ENCODE data around the gene CAMK1. TPM values are rescaled to one million over a fixed set of nuclear protein-coding genes. Genes with fewer than 3 reads are reported as not detected.

CAMK1 gene
- total and polyA plus RNA-seq, 9 of the 15 experiments (the other 6 are each of a cell fraction or from before 2014, with no cell fraction given) = 0.23 to 10.7 (median 6.0) TPM

GRCh38 chr3:9715764-9716437 is 53.8 kb downstream of the CAMK1 start (continued):
- TF ChIP-seq ZNF511 (CRISPR knock-in tag; IDR thresholded peaks at IDR 0.05) (no peak; the same call in 1 of the 2 replicates), HDGF (IDR thresholded peaks at IDR 0.05) (no peak), NCOR1 (IDR thresholded peaks at IDR 0.05) (peak; percentile 63), SREBF2 (CRISPR knock-in tag; IDR thresholded peaks at IDR 0.05) (no peak), E2F5 (CRISPR knock-in tag; IDR thresholded peaks at IDR 0.05) (no peak), MEIS2 (IDR thresholded peaks at IDR 0.05; ENCODE audit: partially characterized antibody) (peak; percentile 97), SMARCE1 (IDR thresholded peaks at IDR 0.05) (peak; percentile 92), ZNF316 (IDR thresholded peaks at IDR 0.05) (no peak), CAMTA2 (CRISPR knock-in tag; conservative IDR thresholded peaks at IDR 0.05) (no peak), MLX (CRISPR knock-in tag; conservative IDR thresholded peaks at IDR 0.05) (no peak), ZBTB1 (CRISPR knock-in tag; IDR thresholded peaks at IDR 0.05; ENCODE audit: borderline replicate concordance, low read depth) (0 out of 2 replicates have a peak, but pooled peaks have one; percentile 23), ETV1 (tag; conservative IDR thresholded peaks at IDR 0.05; ENCODE audit: low read depth) (peak; percentile 56), RCOR1 (IDR thresholded peaks at IDR 0.05; ENCODE audit: borderline replicate concordance in 1 of 2, low read depth in 2 of 2, low read length in 2 of 2) (peak in 1 of 2 experiments; percentile 89; a peak in 2 of 4 replicates), ZHX1 (conservative IDR thresholded peaks at IDR 0.05; ENCODE audit: low read length) (no peak; the same call in 1 of the 2 replicates), SOX6 (IDR thresholded peaks at IDR 0.05) (peak; percentile 65), MLLT1 (IDR thresholded peaks at IDR 0.05) (no peak)
